Activated CD4-positive, alpha-beta memory T cell treated with anti-CD3 and anti-CD28 coated beads, Interleukin-2, amount 10 ng/mL, durations not matched to agents 7 days and 5 days (primary cell): ENCODE data around the gene STXBP5L. TPM values are rescaled to one million over a fixed set of nuclear protein-coding genes. Genes with fewer than 3 reads are reported as not detected.
"Not testable (repeated sequence)": the region's sequence is repeated elsewhere in the genome, so short reads cannot be mapped to it uniquely, and the experiment has no call there.

Source experiments
- CTCF ChIA-PET: fragments of 350-600 bp; sonication (Branson Sonifier 250); formaldehyde crosslinking; loops from one replicate; lab custom pipeline; 2021; ENCODE audit warnings: antibody characterized with exemption, inconsistent platforms; lab: Charles Lee
- POLR2A ChIA-PET: fragments of 350-600 bp; sonication (Branson Sonifier 250); formaldehyde crosslinking; loops from one replicate; lab custom pipeline; 2021; ENCODE audit warnings: antibody characterized with exemption; lab: Charles Lee
- DNase-seq: peaks from one replicate; pipeline ENCODE4 v3.0.0-alpha.2; 2020
- H3K27ac Mint-ChIP-seq: one replicate; pipeline ENCODE4 v1.8.0; 2021; ENCODE audit warnings: mild to moderate bottlenecking, mixed read lengths
- H3K27me3 Mint-ChIP-seq: one replicate; pipeline ENCODE4 v1.8.0; 2021; ENCODE audit warnings: mixed read lengths
- H3K36me3 Mint-ChIP-seq: one replicate; pipeline ENCODE4 v1.8.0; 2021; ENCODE audit warnings: low read depth, mixed read lengths
- H3K4me1 Mint-ChIP-seq: one replicate; pipeline ENCODE4 v1.8.0; 2021; ENCODE audit warnings: mixed read lengths
- H3K4me3 Mint-ChIP-seq: one replicate; pipeline ENCODE4 v1.8.0; 2021; ENCODE audit warnings: mild to moderate bottlenecking, mixed read lengths
- H3K9me3 Mint-ChIP-seq: one replicate; pipeline ENCODE4 v1.8.0; 2021; ENCODE audit warnings: mixed read lengths
- total RNA-seq, 2 experiments: library from RNA; stranded (reverse); gene quantifications; one replicate each; pipeline ENCODE4 v1.2.3, GENCODE V29; 2021

The STXBP5L gene
- total RNA-seq, 2 experiments from 2014 or later, result not detected

DNA sequence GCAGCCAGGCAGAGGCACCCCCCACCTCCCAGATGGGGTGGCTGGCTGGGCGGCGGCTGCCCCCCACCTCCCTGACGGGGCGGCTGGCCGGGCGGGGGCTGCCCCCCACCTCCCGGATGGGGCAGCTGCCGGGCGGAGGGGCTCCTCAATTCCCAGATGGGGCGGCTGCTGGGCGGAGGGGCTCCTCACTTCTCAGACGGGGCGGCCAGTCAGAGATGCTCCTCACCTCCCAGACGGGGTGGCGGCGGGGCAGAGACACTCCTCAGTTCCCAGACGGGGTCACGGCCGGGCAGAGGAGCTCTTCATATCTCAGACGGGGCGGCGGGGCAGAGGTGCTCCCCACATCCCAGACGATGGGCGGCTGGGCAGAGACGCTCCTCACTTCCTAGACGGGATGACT is 282.6 kb downstream of the STXBP5L start:
- H3K4me3 Mint-ChIP-seq, POLR2A ChIA-PET, H3K27ac Mint-ChIP-seq, DNase-seq, H3K36me3 Mint-ChIP-seq, H3K4me1 Mint-ChIP-seq, H3K27me3 Mint-ChIP-seq, CTCF ChIA-PET: not testable (repeated sequence)
- H3K9me3 Mint-ChIP-seq, result peaks cover 16% of the 10 kb centered on the region

- POLR2A ChIA-PET, result no interaction called here
- H3K27ac Mint-ChIP-seq, result no peak overlapping the region
- no peak for DNase-seq
- H3K36me3 Mint-ChIP-seq, result no peaks in the 10 kb centered on the region
- H3K9me3 Mint-ChIP-seq, result no peaks in the 10 kb centered on the region
- H3K4me1 Mint-ChIP-seq, result no peaks in the 10 kb centered on the region
- H3K4me3 Mint-ChIP-seq, result no peak overlapping the region
- H3K27me3 Mint-ChIP-seq, result no peaks in the 10 kb centered on the region
- CTCF ChIA-PET, result no interaction called here
Measured at GRCh38 chr3:121202573-121202972, 294.6 kb downstream of the STXBP5L start.

GRCh38 chr3:121223116-121223515 is 315.1 kb downstream of the STXBP5L start:
- H3K4me1 Mint-ChIP-seq, result no peaks in the 10 kb centered on the region
- DNase-seq, result no peak
- CTCF ChIA-PET, result no interaction called here
- H3K36me3 Mint-ChIP-seq, result no peaks in the 10 kb centered on the region
- no peak overlapping the region for H3K27ac Mint-ChIP-seq
- H3K9me3 Mint-ChIP-seq, result no peaks in the 10 kb centered on the region
- no peak overlapping the region for H3K4me3 Mint-ChIP-seq
- no peaks in the 10 kb centered on the region for H3K27me3 Mint-ChIP-seq
- POLR2A ChIA-PET, result no interaction called here

- no peak for DNase-seq
- no peak overlapping the region for H3K27ac Mint-ChIP-seq
- ChIA-PET CTCF (no interaction called here), POLR2A (no interaction called here)
- no peaks in the 10 kb centered on the region for H3K36me3 Mint-ChIP-seq
- H3K4me1 Mint-ChIP-seq, result no peaks in the 10 kb centered on the region
- H3K9me3 Mint-ChIP-seq, result no peaks in the 10 kb centered on the region
- H3K27me3 Mint-ChIP-seq, result no peaks in the 10 kb centered on the region
- no peak overlapping the region for H3K4me3 Mint-ChIP-seq
Measured at GRCh38 chr3:121228971-121229370, 321.0 kb downstream of the STXBP5L start.

DNA sequence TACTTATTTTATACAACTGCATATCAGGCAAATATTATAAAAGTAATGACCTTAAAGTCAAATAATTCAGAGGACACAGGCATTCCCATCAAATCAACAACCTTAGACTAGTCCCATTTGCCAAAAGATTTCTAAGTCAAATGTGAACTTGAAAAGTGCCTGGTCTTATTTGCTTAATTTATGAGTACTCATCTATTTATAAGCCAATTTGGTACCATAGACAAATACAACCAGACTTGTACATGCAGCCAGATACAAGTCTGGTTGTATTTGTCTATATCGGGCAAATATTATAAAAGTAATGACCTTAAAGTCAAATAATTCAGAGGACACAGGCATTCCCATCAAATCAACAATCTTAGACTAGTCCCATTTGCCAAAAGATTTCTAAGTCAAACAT is 322.2 kb downstream of the STXBP5L start:
- H3K4me1 Mint-ChIP-seq, DNase-seq, H3K27ac Mint-ChIP-seq, H3K27me3 Mint-ChIP-seq, H3K9me3 Mint-ChIP-seq, CTCF ChIA-PET, H3K36me3 Mint-ChIP-seq, POLR2A ChIA-PET, H3K4me3 Mint-ChIP-seq: not testable (repeated sequence)

DNA sequence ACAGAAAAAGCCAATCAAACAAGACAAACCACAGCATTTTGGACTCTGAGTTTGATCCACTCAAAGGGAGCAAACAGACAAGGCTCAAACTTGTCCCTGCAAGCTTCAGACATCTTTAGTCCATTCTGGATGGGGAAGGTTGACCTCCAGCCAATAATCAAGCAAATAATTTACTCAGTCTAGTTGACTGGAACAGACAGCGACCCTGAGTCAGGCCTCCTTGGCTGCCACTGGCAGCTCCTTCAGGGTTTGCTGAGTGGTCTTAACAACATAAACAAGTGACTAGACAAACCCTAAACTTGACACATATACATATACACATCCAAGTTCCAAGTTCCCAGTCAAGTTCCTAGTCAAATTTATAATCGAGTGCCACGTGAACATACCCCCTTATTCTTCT is 323.9 kb downstream of the STXBP5L start:
- no peaks in the 10 kb centered on the region for H3K36me3 Mint-ChIP-seq
- no peak for DNase-seq
- H3K27ac Mint-ChIP-seq, result no peak overlapping the region
- H3K4me1 Mint-ChIP-seq, result no peaks in the 10 kb centered on the region
- H3K4me3 Mint-ChIP-seq, result no peak overlapping the region
- no peaks in the 10 kb centered on the region for H3K27me3 Mint-ChIP-seq
- H3K9me3 Mint-ChIP-seq, result no peaks in the 10 kb centered on the region
- POLR2A ChIA-PET, result no interaction called here
- CTCF ChIA-PET, result no interaction called here

DNA sequence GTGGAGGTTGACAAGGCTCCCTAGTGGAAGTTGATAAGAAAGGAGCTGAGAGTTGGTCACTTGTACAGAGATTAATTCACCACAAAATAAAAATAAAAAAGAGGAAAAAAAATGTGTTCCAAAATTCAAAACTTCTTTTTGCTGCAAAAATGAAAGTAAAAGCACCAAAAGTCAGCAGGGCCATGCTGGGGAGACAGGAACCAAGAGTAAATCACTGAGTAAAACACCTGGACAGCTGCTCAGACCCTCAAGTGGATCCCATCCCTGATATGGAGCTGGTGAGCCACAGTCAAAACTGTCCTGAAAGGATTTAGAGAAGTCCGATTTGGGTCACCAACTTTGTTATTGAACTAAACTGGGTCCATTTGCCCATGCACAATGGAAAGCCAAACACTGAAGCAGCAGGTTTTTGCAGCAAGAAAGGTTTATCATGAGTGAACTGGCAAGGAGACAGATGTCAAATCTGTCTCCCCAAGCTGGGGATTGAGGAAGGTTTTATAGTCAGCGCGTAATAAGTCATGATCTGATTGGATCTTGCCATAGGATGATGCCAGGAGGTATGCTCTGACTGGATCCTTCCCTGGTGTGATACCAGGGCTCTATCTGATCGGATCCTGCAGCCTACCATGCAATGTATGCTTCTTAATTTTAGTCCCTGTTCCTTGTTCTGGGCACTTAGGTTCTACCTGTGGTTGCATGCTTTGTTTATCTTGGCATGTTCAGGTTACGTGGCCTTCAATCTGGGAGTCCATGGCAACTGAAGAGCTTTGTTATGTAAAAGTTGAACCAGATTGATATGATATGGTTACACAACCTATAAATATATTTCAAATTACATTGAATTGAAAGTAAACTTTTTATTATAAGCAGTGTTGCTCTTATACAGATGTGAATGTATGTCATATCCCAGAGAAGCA is 324.6 kb downstream of the STXBP5L start:
- ChIA-PET CTCF (no interaction called here), POLR2A (no interaction called here)
- Mint-ChIP-seq H3K36me3 (no peaks in the 10 kb centered on the region), H3K27ac (no peak overlapping the region), H3K9me3 (no peaks in the 10 kb centered on the region), H3K4me3 (no peak overlapping the region), H3K4me1 (no peaks in the 10 kb centered on the region), H3K27me3 (no peaks in the 10 kb centered on the region)
- DNase-seq, result no peak

DNA sequence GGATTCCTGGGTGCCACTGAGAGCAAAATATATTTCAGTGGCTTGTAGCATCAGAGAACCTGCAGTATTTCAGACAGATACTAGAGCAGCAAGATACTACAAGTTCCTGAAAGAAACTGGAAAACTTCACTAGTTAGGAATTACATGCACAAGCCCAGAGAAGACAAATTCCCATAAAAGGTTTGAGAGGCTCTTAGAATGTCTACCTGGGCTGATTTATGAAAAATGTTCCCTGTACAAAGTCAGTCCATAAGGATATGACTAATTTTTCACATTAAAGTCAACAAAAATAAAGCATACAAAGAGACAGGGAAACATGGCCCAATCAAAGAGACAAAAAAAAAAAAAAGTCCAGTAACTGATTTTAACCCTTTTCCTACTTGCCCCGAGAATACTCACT is 335.2 kb downstream of the STXBP5L start:
- ChIA-PET POLR2A (no interaction called here), CTCF (no interaction called here)
- H3K9me3 Mint-ChIP-seq, result no peaks in the 10 kb centered on the region
- H3K27me3 Mint-ChIP-seq, result no peaks in the 10 kb centered on the region
- no peaks in the 10 kb centered on the region for H3K36me3 Mint-ChIP-seq
- DNase-seq, result no peak
- H3K4me1 Mint-ChIP-seq, result no peaks in the 10 kb centered on the region
- H3K27ac Mint-ChIP-seq, result no peak overlapping the region
- no peak overlapping the region for H3K4me3 Mint-ChIP-seq

GRCh38 chr3:121252676-121253075 is 344.7 kb downstream of the STXBP5L start:
- H3K27me3 Mint-ChIP-seq, result no peaks in the 10 kb centered on the region
- no peak overlapping the region for H3K4me3 Mint-ChIP-seq
- H3K9me3 Mint-ChIP-seq, result no peaks in the 10 kb centered on the region
- no peak overlapping the region for H3K27ac Mint-ChIP-seq
- no peaks in the 10 kb centered on the region for H3K4me1 Mint-ChIP-seq
- CTCF ChIA-PET, result interaction anchor here (0.7 kb wide), 1 partner anchor 32 kb away, joined by 3 read pairs; no protein-coding TSS in a partner anchor
- POLR2A ChIA-PET, result no interaction called here
- H3K36me3 Mint-ChIP-seq, result no peaks in the 10 kb centered on the region
- DNase-seq, result no peak

GRCh38 chr3:121269389-121269788 is 361.4 kb downstream of the STXBP5L start:
- Mint-ChIP-seq H3K4me1 (no peaks in the 10 kb centered on the region), H3K36me3 (no peaks in the 10 kb centered on the region), H3K4me3 (no peak overlapping the region), H3K27ac (no peak overlapping the region), H3K27me3 (no peaks in the 10 kb centered on the region), H3K9me3 (peaks cover 2% of the 10 kb centered on the region)
- no peak for DNase-seq
- ChIA-PET POLR2A (no interaction called here), CTCF (no interaction called here)

DNA sequence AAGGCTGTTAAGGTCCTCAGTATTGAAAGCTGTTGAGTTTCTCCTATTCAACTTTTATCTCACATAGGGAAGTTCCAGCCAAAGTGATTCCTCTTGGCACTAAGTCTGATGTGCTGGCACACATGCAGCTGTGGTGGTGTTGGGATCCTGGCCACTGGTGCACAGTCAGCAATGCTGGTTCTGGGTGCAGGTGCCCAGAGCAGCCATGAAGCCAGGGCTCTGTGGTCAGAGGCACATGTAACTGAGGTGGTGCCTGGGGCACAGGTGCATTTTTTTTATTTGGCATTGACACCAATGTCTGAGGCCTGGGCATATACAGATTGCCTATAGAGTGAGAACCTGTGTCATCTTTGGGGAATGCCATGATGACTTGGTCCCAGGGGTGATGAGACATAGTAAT is 366.4 kb downstream of the STXBP5L start:
- no peak for DNase-seq

DNA sequence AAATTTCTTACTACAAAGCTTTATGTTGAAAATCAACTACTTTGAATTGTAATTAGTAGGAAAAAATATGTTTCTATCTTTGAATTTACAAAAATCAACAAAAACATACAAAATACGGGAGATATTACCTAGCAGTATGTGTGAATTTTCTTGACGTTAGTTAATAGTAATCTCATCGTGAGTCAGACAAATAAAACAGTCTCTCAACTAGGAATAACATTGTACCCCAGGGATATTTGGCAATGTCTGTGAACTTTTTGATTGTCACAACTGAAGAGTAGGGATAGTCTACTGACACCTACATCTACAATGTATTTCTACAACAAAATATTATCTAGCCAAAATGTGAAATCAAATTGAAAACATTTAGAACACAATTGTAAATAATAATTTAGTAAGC is 387.4 kb downstream of the STXBP5L start:
- Mint-ChIP-seq H3K36me3 (no peaks in the 10 kb centered on the region), H3K27me3 (no peaks in the 10 kb centered on the region), H3K9me3 (no peaks in the 10 kb centered on the region), H3K27ac (no peak overlapping the region), H3K4me3 (no peak overlapping the region), H3K4me1 (no peaks in the 10 kb centered on the region)
- DNase-seq, result no peak
- ChIA-PET CTCF (no interaction called here), POLR2A (no interaction called here)

More for the DNA sequence above, 366.4 kb downstream of the STXBP5L start:
- H3K27me3 Mint-ChIP-seq, result no peaks in the 10 kb centered on the region
- no peaks in the 10 kb centered on the region for H3K4me1 Mint-ChIP-seq
- H3K4me3 Mint-ChIP-seq, result no peak overlapping the region
- H3K27ac Mint-ChIP-seq, result no peak overlapping the region
- CTCF ChIA-PET, result no interaction called here
- H3K9me3 Mint-ChIP-seq, result peaks cover 2% of the 10 kb centered on the region
- POLR2A ChIA-PET, result no interaction called here
- no peaks in the 10 kb centered on the region for H3K36me3 Mint-ChIP-seq

- Mint-ChIP-seq H3K36me3 (no peaks in the 10 kb centered on the region), H3K4me3 (no peak overlapping the region), H3K27ac (no peak overlapping the region), H3K9me3 (no peaks in the 10 kb centered on the region), H3K27me3 (no peaks in the 10 kb centered on the region), H3K4me1 (no peaks in the 10 kb centered on the region)
- CTCF ChIA-PET, result no interaction called here
- no peak for DNase-seq
- POLR2A ChIA-PET, result no interaction called here
Measured at GRCh38 chr3:121295979-121296378, 388.0 kb downstream of the STXBP5L start.

DNA sequence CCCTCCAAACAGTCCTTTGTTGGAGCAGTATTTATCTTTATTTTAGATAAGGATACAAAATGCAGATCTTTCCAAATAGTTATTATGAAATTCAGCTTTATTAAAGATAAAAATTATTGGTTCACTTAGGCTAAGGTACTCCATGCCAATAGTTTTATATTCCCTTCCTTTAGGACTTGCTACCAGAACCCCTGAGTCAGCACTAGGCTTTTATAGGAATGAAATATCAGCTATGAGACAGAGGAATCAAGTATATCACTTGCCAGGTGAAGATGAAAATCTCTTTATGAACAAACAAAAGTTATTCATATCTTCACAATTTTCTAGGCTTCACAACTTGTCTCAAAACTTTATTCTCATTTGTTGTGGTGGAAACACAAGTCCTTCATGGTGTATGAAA is 416.3 kb downstream of the STXBP5L start:
- H3K4me3 Mint-ChIP-seq, result no peak overlapping the region
- H3K9me3 Mint-ChIP-seq, result no peaks in the 10 kb centered on the region
- no peak overlapping the region for H3K27ac Mint-ChIP-seq
- POLR2A ChIA-PET, result no interaction called here
- DNase-seq, result no peak
- no peaks in the 10 kb centered on the region for H3K4me1 Mint-ChIP-seq
- no peaks in the 10 kb centered on the region for H3K36me3 Mint-ChIP-seq
- CTCF ChIA-PET, result no interaction called here
- H3K27me3 Mint-ChIP-seq, result peaks cover 1% of the 10 kb centered on the region
